Stomach smooth muscle (tissue), 2 donors: ENCODE measurements around the gene SNX5.

Experiments
- H3K27ac ChIP-seq: one replicate; pipeline ENCODE4 v1.7.0; 2013; ENCODE audit warnings: mild to moderate bottlenecking, low read length, inconsistent platforms
- H3K27me3 ChIP-seq, 2 donors: one replicate each; pipeline ENCODE4 v1.7.0; 2013; ENCODE audit warnings: low read length in 2 of 2; ENCODE audit not compliant: insufficient read depth in 2 of 2, control insufficient read depth in 1 of 2
- H3K36me3 ChIP-seq, 2 donors: one replicate each; pipeline ENCODE4 v1.7.0; 2013; ENCODE audit warnings: low read length in 2 of 2; ENCODE audit not compliant: control insufficient read depth in 2 of 2, insufficient read depth in 2 of 2
- H3K4me1 ChIP-seq: one replicate; pipeline ENCODE4 v1.7.0; 2013; ENCODE audit warnings: low read length; ENCODE audit not compliant: control insufficient read depth, insufficient read depth
- H3K4me3 ChIP-seq, 2 donors: one replicate each; pipeline ENCODE4 v1.7.0; 2013; ENCODE audit warnings: low read length in 2 of 2
- H3K9ac ChIP-seq, 2 donors: one replicate each; pipeline ENCODE4 v1.7.0; 2013; ENCODE audit warnings: low read length in 2 of 2, mild to moderate bottlenecking in 1 of 2
- H3K9me3 ChIP-seq, 2 donors: one replicate each; pipeline ENCODE4 v1.7.0; 2013; ENCODE audit warnings: low read length in 2 of 2; ENCODE audit not compliant: control insufficient read depth in 2 of 2
- donor health status: healthy.
- donor health status: Pancreatic carcinoma.

The SNX5 gene

DNA sequence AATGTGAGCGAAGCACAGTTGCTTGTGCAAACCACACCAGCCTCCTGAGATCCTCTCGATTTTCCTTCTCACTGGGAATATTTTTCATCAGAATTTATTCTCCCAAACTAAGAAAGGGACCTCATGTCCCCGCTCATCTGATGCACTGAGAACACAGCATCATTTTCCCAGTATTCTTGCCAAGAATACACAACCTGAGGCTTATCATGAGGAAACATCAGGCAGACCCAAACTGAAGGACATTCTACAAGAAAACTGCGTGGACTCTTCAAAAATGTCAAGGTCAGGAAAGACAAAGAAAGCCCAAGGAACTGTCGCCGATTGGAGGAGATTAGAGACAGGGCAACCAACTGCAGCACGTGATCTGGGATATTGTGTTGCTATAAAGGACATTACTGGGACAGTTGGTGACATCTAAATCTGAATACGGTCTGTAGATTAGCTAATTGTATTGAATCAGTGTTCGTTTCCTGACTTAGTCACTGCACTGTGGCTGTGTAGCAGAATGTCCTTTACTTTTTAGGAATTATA lies 72.3 kb downstream of the SNX5 start:
- Histone ChIP-seq H3K9me3 (no peaks in the 10 kb centered on the region), H3K36me3 (no peaks in the 10 kb centered on the region), H3K27me3 (no peaks in the 10 kb centered on the region), H3K27ac (peak overlapping the region; percentile 49), H3K4me1 (peaks cover 10% of the 10 kb centered on the region), H3K9ac (peak overlapping the region; percentile 64 to 76), H3K4me3 (peak overlapping the region; percentile 68 to 76)

DNA sequence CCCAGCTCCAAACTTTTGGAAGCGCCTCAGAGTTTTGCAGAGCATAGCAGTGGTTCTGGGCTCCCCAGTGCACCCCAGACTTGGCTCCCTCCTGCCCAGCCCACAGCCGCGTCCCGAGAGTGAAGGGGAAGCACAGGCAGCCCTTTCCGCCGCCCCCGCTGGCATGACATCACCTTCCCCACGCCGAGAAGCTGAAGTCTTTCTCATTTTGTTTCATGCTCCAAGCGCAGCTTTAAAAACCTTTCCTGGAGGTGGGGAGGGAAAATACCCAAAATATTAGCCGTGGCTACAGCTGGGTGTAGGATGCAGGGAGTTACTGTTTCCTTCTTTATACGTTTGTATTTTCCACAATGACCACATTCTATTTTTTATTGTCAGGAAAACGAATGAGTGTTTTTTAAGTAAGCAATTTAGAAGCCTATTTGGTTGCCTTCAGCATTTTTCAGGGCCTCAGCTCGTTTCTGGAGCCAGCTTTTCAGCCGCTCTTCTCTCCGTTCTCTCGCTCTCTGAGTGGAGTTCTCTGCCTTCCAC lies 72.9 kb downstream of the SNX5 start:
- no peaks in the 10 kb centered on the region for H3K9me3 ChIP-seq
- H3K4me1 ChIP-seq, result peaks cover 10% of the 10 kb centered on the region
- peak overlapping the region; percentile 49 for H3K27ac ChIP-seq
- peak overlapping the region; percentile 64 to 76 for H3K9ac ChIP-seq
- H3K36me3 ChIP-seq, result no peaks in the 10 kb centered on the region
- H3K27me3 ChIP-seq, result no peaks in the 10 kb centered on the region
- H3K4me3 ChIP-seq, result peak overlapping the region; percentile 68 to 76

DNA sequence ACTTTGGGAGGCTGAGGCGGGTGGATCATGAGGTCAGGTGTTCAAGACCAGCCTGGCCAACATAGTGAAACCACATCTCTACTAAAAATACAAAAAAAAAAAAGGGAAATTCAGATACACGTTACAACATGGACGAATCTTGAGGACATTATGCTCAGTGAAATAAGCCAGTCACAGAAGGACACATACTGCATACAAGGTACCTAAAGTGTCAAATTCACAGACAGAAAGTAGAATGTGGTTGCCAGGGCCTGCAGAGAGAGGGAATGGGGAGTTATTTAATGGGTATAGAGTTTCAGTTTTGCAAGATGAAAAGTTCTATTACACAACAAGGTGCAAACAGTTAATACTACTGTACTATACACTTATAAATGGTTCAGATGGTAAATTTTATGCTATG lies 75.1 kb downstream of the SNX5 start:
- Histone ChIP-seq H3K9ac (no peak overlapping the region), H3K36me3 (no peaks in the 10 kb centered on the region), H3K9me3 (peaks cover 3 to 6% of the 10 kb centered on the region in 2 donors), H3K4me3 (no peak overlapping the region), H3K27ac (no peak overlapping the region), H3K4me1 (peaks cover 10% of the 10 kb centered on the region), H3K27me3 (no peaks in the 10 kb centered on the region)

DNA sequence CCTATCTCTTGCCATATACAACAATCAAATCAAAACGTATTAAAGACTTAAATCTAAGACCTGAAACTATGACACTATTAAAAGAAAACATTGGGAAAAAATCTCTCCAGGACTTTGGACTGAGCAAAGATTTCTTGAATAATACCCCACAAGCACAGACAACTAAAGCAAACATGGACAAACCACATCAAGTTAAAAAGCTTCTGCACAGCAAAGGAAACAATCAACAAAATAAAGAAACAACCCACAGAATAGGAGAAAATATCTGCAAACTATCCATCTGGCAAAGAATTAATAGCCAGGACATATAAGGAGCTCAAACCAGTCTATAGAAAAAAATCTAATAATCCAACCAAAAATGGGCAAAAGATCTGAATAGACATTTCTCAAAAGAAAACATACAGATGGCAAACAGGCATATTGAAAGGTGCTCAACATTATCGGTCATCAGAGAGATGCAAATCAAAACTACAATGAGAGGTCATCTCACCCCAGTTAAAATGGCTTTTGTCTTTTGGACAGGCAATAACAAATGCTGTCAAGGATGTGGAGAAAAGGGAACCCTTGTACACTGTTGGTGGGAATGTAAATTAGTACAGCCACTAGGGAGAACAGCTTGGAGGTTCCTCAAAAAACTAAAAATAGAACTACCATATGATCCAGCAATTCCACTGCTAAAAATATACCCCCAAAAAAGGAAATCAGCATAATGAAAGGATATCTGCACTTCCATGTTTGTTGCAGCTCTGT lies 76.2 kb downstream of the SNX5 start:
- H3K27ac ChIP-seq, result no peak overlapping the region
- H3K4me1 ChIP-seq, result peaks cover 10% of the 10 kb centered on the region
- peaks cover 3 to 6% of the 10 kb centered on the region in 2 donors for H3K9me3 ChIP-seq
- H3K9ac ChIP-seq, result no peak overlapping the region
- H3K27me3 ChIP-seq, result no peaks in the 10 kb centered on the region
- H3K36me3 ChIP-seq, result no peaks in the 10 kb centered on the region
- no peak overlapping the region for H3K4me3 ChIP-seq
